Right ventricle myocardium inferior (tissue), 1 donor: ENCODE data around the gene RERG. TPM values are rescaled to one million over a fixed set of nuclear protein-coding genes. Genes with fewer than 3 reads are reported as not detected.
"Not testable (repeated sequence)": the region's sequence is repeated elsewhere in the genome, so short reads cannot be mapped to it uniquely, and the experiment has no call there.

Source experiments
- ATAC-seq: fragments of 200-7000 bp; cut with Tn5 transposase; one replicate; pipeline ENCODE4 v1.9.1; 2020; ENCODE audit warnings: mild to moderate bottlenecking, moderate library complexity
- DNase-seq: peaks from one replicate; pipeline ENCODE4 v3.0.0; 2021; ENCODE audit errors: missing footprints
- intact Hi-C: fragments of 100-400 bp; cut with DNase I; formaldehyde crosslinking; loops from one replicate; pipeline ENCODE4 v1.11.0; 2022
- total RNA-seq: library from RNA; stranded (reverse); fragmentation: NEBNext Ultra II Directional; extraction: Animal tissue kit (Norgen Biotek cat#: 25700); gene quantifications from one replicate; pipeline ENCODE4 v1.2.1, GENCODE V29; 2021
- donor health status: DM: no; HTN: yes; CAD: no; lungs with severe emphysema.

The RERG gene
- total RNA-seq, 1 donor from 2014 or later = 4.0 TPM

DNA sequence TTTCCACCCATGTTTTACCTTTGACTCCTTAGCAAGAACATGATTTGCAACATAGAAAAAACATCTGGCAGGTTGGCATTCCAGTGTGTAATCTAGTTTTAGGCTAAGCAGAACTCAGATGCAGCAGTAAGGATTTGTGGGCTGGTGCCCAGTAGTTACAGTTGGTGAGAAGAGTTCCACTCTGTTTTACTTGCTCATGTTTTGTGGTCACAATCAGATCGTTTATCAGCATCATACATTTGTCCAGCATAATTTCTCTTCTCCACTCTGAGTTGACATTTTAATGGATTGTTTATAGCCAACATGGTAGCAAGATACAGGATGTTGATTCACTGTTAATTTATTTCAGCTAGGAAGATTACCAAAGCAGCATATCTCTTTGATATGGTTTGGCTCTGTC, 128.4 kb downstream of the RERG start:
- DNase-seq (no peak), ATAC-seq (no peak)
- intact Hi-C loops = no loop called here

DNA sequence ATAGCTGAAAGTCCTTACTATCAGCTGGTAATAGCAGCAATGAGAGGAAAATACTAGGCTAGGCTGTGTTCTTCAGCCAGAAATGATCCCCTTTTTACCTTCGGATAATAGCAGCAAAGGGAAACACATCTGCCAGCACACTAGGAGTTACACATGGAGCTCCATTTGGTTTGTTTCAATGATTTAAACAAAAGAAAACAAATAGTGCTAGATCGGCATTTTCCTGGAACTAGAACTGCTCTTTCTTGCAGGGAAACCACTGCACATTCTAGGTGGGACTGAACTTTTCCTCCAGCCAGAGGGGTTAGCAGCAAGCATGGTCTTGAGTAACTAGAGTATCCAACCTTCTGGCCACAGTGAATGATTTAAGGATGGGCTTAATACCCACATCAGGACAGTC, 130.8 kb downstream of the RERG start:
- intact Hi-C loops = no loop called here
- no peak for ATAC-seq
- no peak for DNase-seq

DNA sequence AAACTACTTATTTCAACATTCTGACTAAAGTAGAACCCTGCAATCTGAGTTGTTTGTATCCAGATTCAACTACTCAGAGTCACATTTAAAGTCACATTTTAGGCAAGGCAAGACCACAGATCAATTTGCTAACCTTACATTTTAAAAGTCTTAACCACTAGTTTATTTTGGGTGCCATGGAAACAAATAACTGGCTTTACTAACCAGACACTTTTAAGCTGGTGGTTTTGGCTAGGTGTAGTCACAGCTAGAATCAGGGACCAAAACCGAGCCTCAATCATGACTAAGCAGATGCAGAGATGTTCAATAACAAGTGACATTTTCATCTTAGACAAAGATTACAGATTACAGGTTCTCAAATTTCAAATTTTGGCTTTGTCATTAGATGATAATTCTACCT, 133.1 kb downstream of the RERG start:
- DNase-seq (no peak), ATAC-seq (no peak)
- intact Hi-C loops = no loop called here

DNA sequence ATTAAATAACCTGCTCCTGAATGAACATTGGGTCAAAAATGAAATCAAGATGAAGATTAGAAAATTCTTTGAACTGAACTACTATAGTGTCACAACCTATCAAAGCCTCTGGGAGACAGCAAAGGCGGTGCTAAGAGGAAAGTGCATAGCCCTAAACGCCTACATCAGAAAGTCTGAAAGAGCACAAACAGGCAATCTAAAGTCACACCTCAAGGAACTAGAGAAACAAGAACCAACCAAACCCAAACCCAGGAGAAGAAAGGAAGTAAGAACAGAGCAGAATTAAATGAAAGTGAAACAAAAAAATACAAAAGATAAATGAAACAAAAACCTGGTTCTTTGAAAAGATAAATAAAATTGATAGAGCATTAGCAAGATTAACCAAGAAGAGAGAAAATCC, 143.5 kb downstream of the RERG start:
- intact Hi-C loops, DNase-seq, ATAC-seq: not testable (repeated sequence)

DNA sequence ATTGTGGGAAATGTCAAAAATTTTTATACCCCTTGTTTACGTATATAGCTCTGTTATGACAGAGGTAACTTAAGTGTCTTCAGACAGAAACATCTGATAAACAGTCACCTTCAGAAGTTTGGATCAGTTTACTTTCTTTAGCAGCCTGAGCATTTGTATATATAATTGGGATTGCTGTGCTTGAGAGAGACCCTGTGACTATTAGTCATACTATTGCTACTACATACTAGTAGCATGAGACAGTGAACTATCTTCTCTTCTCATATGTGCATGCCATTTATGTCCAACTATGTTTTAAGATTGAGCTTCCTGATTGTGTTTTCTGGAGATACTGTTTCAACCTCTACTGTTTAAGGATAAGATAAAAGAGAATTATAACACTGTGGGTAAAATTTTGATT, 146.9 kb downstream of the RERG start:
- intact Hi-C loops = no loop called here
- ATAC-seq (no peak), DNase-seq (no peak)

DNA sequence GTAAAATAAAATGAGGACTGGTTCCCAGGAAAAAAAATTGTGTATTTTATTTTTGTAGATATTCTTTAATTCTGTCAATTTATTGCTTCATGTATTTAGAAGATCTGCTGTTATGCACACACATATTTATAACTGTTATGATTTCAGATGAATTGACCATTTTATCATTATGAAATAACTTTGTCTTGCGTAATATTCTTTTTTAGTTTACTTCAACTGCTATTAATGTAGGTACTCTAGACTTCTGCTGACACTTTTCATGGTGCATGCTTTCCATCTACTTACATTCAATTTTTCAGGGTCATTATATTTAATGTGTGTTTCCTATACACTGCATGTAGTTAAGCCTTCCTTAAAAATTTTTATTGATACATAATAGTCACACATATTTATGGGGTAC, 162.1 kb downstream of the RERG start:
- DNase-seq = no peak
- no peak for ATAC-seq
- intact Hi-C loops = no loop called here

Other genes with a start within 250 kb of the RERG start
- gene PDE6H, start 248.4 kb downstream of the RERG start, total RNA-seq = not detected
- 1.3 TPM for gene PTPRO, start 101.1 kb upstream of the RERG start, total RNA-seq